DMS79 treated with DMSO at 0.1 percent for 48 hours (cell line): ENCODE data around the gene C2orf78.
"Not testable (repeated sequence)": the region's sequence is repeated elsewhere in the genome, so short reads cannot be mapped to it uniquely, and the experiment has no call there.

Source experiments
- DNase-seq: peaks from one replicate; lab custom pipeline; 2025; lab: John Stamatoyannopoulos, UW

The C2orf78 gene

GRCh38 chr2:73780237-73780582 lies 3.8 kb upstream of the C2orf78 start:
- DNase-seq, result no peak

GRCh38 chr2:73783402-73783801 lies 581 bp upstream of the C2orf78 start:
- not testable (repeated sequence) for DNase-seq

GRCh38 chr2:73811878-73812277 lies 27.9 kb downstream of the C2orf78 start:
- DNase-seq, result no peak

GRCh38 chr2:73812635-73813034 lies 28.7 kb downstream of the C2orf78 start:
- no peak for DNase-seq

DNA sequence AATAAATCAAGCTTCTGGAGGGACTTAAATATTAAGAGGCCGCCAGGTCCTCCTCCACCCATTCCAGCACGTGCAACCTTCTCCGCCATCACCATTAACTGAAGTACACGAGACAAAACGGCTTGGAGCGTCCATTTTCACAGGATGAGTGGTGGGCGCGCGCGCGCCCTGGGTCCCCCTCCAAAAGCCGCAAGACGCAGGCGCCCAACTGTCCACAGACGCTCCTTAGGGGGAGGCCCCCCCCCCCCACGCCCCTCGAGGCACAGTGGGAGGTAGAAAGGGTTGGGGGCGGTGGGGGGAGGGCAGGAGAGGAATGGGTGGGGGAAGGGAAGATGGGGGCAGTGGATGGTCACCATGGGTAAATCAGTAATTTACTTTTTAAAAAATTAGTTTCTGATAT lies 34.3 kb downstream of the C2orf78 start:
- DNase-seq, result no peak

DNA sequence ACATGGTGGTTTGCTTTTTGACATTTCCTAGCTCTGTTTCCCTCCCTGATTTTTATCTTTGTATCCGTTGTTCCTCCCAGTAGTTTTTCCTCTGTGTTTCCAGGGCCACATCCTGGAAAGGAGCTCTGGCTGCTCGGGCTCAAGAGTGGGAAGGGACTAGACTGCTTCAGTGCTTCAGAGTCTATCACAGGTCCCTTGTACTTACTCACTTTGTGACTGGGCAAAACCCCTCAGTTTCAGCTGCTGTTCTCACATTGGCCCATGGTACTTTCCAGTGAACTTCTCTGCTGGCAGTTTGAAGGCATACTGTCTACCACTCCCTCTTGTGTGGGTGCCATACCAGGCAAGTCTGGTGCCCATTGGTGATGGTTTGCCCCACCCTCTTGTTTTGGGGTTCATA lies 37.2 kb downstream of the C2orf78 start:
- no peak for DNase-seq

- no peak for DNase-seq
These were observed 37.7 kb downstream of the C2orf78 start for GRCh38 chr2:73821669-73822068.

DNA sequence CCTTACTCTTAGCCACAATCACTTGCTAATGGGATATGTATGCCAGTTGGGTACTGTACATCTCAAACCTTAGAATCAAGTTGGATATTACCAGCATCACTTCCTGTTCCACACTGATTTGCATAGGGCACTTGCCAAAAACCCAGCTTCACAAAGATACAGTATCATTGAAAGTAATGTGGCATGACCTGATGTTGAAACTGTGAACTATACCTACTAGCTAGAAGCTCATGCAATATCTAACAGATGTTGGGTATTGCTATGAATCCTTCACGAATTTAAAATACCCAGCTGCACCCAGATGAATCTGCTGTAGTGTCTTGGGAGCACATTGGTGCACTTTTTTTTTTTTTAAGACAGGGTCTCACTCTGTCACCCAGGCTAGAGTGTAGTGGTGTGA lies 38.3 kb downstream of the C2orf78 start:
- no peak for DNase-seq

DNA sequence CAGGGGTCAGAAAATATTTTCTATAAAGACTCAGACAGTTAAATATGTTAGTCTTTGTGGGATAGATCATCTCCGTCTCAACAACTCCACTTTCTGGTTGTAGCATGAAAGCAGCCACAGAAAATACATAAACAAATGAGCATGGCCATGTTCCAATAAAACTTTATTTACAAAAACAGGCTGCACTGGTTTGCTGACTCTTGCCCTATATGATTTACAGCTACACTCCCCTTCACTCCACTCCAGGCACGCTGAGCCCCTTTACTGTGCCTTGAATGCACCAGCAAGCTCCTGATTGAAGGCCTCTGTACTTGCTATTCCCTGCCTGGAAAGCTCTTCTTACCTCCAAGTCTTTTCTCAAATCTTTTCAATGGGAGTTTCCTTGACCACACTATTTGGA lies 39.0 kb downstream of the C2orf78 start:
- no peak for DNase-seq

- no peak for DNase-seq
These were observed 39.4 kb downstream of the C2orf78 start for GRCh38 chr2:73823416-73823815.

GRCh38 chr2:73823916-73824523 lies 40.0 kb downstream of the C2orf78 start:
- DNase-seq, result peak; percentile 66

DNA sequence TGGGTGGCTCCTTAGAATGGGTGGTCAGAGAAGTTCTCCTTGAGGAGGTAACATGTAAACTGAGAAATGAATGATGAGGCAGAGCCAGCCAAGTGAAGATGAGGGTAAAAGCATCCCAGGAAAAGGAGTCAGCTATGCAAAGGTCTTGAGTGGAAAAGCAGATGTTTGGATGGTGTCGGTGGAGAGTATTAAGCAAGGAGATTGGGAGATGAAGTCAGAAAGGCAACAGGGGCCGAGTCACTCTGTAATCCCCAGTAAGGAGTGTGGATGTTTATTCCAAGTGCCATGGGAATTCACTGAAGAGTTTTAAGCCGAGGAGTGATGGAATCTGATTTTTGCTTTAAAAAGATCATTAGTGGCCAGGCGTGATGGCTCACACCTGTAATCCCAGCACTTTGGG lies 41.4 kb downstream of the C2orf78 start:
- no peak for DNase-seq

DNA sequence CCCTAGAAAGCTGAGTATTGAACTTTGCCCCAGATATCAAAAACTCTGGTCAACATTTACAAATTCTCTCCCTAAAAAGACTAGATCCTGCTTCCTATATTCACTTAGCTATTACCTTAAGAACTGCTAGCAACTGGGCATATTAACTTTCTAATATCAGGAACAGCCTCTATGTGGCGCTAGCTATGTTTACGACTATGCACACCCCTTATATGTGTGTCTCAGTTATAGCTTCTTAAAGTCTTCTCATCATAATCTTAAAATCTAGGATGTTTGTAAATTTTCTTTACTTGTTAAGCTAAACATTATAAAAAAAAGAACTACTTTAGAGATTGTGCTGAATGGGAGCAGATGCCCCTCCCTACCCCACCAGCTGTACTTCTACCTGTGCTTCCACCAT lies 43.0 kb downstream of the C2orf78 start:
- no peak for DNase-seq

DNA sequence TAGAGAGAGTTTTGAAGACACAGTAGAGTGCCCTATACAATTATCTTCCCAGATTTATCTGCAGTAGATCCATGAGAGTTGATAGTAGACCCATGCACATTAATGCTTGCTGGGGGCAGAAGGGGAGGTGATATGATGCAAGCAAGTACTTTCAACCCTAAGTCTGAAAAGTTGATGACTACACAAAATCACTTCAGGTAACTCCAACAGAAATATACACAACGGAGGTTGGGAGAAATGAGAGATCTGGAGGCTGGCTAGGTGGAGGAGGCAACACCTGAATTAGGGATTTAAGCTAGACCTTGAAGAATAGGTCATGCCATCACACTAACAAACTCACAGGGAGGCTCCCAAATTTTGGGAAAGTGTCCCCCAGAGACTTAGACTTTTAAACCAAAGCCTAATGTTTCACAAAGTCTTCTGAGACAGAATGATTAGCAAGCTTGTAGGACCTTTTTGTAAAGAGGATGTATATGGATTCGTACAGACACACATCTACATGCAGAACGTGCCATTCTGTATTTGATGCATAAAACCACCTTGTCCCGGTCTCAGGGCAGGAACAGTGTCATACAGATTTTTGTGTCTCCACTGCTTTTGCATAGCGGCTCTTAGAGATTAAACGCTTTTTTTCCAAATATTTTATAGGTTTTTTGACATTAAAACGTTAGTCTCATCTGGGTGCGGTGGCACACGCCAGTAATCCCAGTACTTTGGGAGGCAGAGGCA lies 43.8 kb downstream of the C2orf78 start:
- no peak for DNase-seq

- DNase-seq, result no peak
These were observed 44.4 kb downstream of the C2orf78 start for GRCh38 chr2:73828389-73828817.

DNA sequence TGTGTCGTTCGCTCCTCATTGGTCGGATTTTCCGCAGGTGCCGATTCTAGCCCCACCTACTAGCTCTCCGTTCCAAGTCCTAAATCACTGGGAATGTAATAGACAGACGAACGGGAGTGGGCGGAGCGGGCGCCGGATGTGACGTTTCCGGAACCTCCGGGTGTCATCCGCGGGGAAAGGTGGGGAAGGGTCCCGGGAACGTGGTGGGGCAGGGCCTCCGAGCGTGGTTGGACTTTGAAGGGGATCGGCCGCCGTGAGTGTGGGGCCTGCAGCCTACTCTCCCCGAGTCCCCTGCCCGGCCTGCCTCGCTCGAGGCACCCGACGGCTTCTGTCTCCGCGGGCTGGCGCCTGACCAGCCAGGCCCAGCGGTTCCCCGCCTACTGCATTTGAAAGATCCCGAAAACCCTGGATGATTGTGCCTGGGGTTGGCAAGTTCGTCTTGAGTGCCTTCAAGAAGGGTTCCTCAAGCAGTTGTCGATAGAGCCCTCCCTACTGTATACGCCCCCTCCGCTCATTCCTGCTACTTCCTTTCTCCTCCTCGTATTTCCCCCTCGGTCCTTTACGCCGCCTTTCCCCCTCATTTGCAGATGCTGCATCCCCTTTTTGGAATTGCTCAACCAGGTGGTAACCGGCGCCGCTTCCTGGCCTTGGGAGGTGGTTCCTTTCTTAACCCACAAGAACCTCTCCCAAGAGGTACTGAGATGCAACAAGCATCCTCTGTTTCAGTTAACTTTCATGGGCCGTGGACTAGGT lies 45.0 kb downstream of the C2orf78 start, which contains the start of gene STAMBP:
Gene STAMBP (plus strand): TSS at position 144 of the 753 bp plus-strand sequence. CDS start 1,896 bp downstream, outside the sequence.
- DNase-seq, result peak; percentile 98

- no peak for DNase-seq
These were observed 47.0 kb downstream of the C2orf78 start for GRCh38 chr2:73830871-73831401.

- no peak for DNase-seq
These were observed 48.9 kb downstream of the C2orf78 start for GRCh38 chr2:73832930-73833329.

DNA sequence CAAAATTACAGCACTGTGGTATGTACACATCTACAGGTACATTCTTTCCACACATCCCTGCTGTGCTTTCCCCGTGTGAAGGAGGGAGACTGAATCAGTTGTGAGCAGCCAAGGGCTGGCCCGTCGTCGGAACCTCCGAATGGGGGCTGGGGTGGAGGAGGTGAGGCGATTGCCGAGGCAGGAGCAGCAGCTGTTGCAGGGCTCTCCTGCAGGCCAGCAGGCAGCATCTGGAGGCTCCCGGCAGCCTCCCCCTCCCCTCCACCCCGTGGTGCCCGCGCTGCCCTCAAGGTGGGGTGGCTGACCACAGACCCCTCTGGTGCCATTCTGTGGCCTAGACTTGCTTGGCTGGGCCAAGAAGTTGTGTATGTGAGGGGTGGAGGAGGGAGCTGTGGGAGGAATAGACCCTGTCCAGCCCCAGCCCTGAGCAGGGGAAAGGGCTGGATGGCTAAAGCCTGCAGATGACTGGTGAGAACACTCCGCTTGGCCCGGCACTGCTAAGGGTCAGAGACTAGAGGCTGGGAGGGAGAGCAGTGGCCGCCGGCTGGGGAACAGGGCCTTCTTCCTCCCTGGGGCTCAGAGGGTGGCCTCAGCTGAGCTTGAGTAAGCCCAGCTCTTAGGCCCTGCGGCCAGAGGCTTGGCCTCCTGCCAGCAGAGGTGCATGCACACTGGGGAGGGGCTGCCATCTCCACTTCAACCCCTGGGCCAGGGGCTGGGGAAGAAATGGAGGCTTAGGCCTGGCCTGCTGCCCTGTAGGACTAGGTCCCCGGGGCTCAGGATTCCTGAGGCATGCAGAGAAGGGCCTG lies 52.4 kb downstream of the C2orf78 start:
- DNase-seq, result no peak

DNA sequence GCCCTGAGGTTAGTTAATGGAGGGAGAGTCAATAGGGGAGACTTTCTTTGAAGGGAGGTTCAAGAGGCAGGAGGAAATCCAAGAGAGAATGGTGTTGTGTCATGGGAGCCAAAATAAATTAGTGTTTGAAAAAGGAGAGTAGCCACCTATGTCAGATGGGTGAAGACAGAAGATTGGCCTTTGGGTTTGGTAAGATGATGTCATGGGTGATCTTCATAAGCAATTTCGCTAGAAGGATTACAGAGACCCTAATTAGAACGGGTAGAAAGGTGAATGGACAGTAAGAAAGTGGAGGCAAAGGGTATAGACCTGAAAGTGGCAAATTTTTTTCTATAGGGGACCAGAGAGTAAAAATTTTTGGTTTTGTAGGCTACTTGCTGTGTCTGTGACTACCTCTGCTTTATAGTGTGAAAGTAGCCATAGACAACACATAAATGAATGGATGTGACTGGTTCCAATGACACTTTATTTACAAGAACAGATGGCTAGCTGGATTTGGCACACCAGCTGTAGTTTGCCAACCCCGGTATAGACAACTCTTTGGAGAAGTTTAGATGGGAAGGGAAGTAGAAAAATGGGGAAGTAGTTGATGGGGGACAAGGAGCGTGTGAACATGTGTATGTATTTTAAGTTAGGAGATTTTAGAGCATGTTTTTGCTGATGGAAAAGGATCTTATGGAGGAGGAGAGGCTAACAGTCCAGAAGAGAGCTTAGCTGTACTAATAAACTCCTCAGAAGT lies 54.0 kb downstream of the C2orf78 start:
- DNase-seq, result no peak

DNA sequence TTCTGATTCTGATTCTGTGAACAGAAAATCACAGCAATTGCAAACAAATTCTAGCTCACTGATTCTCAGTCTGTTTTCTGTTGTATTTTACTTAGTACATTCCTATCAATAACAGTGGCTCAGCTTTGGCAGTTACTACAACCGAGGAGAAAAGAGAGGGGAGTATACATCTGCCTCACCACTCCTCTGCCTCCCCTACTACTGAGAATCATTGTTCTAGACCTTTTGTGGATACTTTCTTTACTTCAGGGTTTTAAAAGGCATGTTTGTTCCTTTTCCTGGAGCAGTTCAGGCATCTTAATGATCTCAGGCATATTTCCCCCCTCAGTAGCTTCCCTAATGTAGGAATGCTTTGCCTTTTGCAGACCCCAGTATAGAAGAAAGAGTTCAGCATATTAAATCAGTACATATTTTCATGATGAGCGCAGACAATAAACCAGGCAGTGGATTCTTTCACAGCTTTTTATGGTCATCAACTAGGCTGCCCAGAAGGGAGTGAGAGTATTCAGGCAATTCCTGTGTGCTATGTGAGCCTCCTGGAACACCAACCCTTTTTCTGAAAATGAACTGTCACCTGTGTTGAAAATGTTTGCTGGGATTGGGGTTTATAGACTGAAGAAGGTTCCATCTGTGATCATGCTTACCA lies 55.0 kb downstream of the C2orf78 start:
- no peak for DNase-seq
